SK-N-SH (cell line): ENCODE data around the gene GNG11.

Experiments used
- EP300 ChIP-seq, 2 experiments: IDR thresholded peaks; 2 replicates each; pipeline versions ENCODE4 v1.4.0 to v1.6.1; 2012; ENCODE audit warnings: borderline replicate concordance in 1 of 2, low read depth in 1 of 2, low read length in 1 of 2
- JUND ChIP-seq: IDR thresholded peaks from 2 replicates; pipeline ENCODE4 v1.4.0; 2012
- SIN3A ChIP-seq: IDR thresholded peaks from 2 replicates; pipeline ENCODE4 v1.6.1; 2012; ENCODE audit warnings: low read depth, mild to moderate bottlenecking, low read length, moderate library complexity, borderline replicate concordance
- TAF1 ChIP-seq: IDR thresholded peaks from 2 replicates; pipeline ENCODE4 v1.6.1; 2012; ENCODE audit warnings: low read depth, mild to moderate bottlenecking, low read length, moderate library complexity, borderline replicate concordance
- TF ChIP-seq, protein P1 (sequence below): fragments of 200-600 bp; sonication (generic); IDR thresholded peaks from 2 replicates; pipeline ENCODE4 v1.6.1; 2017; ENCODE audit warnings: antibody characterized with exemption, mild to moderate bottlenecking, moderate library complexity

DNA sequence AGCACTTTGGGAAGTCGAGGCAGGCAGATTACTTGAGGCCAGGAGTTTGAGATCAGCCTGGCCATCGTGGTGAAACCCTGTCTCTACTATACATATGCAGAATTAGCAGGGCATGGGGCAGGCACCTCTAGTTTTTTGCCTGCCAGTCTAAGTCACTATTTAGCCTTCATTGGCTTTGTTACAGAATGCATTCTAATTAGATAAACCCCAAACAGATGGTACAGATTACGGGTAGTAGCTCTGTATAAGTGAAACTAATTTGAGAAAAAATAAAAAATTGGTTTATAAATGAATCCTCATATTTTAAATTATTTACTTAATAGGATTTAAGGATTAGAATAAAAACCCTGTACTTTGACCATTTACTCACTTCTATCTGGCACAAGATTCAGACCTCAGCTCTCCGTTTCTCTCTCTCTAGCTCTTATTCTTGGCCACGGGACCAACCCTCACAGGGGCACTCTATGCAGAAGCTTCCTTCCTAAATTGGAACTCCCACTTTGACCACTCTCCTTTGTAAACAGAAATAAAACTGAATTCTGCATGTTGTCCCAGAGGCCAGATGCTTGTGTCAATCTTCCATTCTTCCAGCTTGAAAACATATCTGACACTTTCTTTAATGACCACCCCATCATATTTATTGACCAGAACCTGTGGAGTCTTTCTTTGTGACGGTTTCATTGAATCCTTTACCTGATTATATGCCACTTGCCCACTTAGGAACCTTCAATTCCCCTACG lies 55.8 kb downstream of the GNG11 start:
- no peak for TF ChIP-seq SIN3A
- no peak for TF ChIP-seq JUND
- no peak for TF ChIP-seq TAF1
- no peak for TF ChIP-seq EP300 (IDR thresholded peaks at IDR 0.05; ENCODE audit: borderline replicate concordance in 1 of 2, low read depth in 1 of 2, low read length in 1 of 2)
- TF ChIP-seq, protein P1, sequence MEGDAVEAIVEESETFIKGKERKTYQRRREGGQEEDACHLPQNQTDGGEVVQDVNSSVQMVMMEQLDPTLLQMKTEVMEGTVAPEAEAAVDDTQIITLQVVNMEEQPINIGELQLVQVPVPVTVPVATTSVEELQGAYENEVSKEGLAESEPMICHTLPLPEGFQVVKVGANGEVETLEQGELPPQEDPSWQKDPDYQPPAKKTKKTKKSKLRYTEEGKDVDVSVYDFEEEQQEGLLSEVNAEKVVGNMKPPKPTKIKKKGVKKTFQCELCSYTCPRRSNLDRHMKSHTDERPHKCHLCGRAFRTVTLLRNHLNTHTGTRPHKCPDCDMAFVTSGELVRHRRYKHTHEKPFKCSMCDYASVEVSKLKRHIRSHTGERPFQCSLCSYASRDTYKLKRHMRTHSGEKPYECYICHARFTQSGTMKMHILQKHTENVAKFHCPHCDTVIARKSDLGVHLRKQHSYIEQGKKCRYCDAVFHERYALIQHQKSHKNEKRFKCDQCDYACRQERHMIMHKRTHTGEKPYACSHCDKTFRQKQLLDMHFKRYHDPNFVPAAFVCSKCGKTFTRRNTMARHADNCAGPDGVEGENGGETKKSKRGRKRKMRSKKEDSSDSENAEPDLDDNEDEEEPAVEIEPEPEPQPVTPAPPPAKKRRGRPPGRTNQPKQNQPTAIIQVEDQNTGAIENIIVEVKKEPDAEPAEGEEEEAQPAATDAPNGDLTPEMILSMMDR, result no peak
